Stimulated activated CD8-positive, alpha-beta memory T cell treated with anti-CD3 and anti-CD28 coated beads, Interleukin-4, amount 100 ng/mL, for 4 hours (primary cell): Measurements from ENCODE around the gene CD4.
"Not testable (repeated sequence)": the region's sequence is repeated elsewhere in the genome, so short reads cannot be mapped to it uniquely, and the experiment has no call there.

Source experiments
- DNase-seq, 2 donors: peaks; one replicate each; pipeline ENCODE4 v3.0.0-alpha.2; 2020; ENCODE audit warnings: low read depth in 2 of 2, low spot score in 1 of 2

Gene CD4

DNA sequence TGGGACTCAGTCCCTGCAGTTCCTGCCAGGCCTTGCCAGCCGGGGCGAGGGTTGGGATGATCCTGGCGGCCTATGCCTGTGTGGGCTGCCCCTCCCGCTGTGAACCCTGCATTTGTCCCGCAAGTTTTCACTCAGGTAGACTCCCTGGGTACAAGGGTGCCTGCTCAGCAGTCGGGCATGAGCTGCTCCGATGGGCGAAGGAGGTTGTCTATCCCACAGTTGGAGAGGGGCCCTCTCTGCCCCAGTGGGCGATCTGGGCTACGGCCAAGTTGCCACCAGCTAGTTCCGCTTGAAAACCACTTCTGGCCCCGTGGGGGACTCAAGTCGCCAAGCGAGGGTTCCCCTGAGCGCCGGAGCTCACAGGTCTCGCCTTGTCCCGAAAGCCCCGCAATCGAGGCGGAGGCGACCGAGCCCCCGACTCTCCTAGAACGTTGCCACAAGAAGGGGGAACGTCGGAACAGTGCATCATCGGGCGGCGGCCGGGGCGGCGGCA is 77.6 kb downstream of the CD4 start:
- DNase-seq = no peak

DNA sequence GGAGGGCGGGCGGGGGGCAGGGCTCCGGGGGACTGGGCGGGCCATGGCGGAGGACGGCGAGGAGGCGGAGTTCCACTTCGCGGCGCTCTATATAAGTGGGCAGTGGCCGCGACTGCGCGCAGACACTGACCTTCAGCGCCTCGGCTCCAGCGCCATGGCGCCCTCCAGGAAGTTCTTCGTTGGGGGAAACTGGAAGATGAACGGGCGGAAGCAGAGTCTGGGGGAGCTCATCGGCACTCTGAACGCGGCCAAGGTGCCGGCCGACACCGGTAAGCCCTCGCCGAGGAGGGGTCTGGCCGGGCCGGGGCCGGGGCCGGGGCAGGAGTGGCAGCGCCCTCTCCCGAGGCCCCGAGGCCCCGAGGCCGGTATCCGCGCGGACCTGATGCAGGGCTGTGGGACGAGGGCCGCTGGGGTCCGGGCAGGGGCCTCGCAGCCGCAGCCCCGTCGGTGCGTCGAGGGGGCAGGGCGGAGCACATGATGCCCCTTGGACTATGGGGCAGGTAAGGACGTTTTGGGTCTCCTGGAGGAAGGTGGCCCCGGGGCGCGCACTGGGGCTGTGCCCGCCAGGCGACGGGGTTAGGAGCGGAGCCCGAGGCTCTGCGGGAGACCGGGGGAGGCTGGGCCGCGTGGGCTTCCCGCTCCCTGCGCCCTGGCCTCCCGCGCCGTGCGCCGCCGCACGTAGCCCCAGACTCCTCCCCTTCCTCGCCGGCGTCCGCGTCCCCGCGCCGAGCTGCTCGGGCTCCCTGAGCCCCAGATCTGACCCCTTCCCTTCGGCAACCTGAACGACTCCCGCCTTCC is 78.3 kb downstream of the CD4 start, which contains the start of gene TPI1:
Gene TPI1 (plus strand): TSS at position 119 of the 798 bp plus-strand sequence. CDS start 36 bp downstream, at position 155.
- DNase-seq = peak in 1 of 2 donors; percentile 59

DNA sequence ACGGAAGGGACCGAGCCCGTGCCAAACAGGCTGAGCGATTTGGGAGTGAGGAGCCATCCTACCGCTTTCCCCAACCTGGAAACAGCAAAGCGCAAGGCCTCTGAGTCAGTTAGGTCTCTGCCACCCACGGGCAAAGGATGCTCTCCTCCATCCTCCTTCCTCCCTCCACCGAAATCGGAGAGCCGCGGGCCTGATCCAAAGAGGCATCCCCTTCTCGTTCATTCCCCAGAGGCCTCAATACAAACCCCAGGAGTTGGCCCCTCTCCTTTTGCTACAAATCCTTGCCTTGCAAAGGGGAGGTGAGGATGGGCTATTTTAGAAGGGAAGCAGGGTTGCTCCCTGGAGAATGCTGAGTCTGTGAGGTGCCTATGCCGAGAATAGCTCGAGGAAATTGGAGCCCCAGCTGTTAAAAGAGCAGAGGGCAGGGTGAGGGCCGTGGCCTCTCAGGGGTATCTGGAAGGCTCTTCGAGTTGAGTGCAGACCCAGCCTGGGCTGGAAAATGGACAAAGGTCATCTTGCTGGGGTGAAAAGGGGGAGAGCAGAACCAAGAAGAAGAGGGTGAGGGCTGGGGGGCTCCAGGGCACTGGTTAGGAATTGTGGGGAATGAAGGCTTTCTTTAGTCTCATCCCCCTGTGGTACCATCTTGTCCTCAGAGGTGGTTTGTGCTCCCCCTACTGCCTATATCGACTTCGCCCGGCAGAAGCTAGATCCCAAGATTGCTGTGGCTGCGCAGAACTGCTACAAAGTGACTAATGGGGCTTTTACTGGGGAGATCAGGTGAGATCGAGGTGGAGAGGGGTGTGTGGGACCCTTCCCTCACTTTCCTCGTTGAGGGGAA is 79.1 kb downstream of the CD4 start:
- DNase-seq = no peak

DNA sequence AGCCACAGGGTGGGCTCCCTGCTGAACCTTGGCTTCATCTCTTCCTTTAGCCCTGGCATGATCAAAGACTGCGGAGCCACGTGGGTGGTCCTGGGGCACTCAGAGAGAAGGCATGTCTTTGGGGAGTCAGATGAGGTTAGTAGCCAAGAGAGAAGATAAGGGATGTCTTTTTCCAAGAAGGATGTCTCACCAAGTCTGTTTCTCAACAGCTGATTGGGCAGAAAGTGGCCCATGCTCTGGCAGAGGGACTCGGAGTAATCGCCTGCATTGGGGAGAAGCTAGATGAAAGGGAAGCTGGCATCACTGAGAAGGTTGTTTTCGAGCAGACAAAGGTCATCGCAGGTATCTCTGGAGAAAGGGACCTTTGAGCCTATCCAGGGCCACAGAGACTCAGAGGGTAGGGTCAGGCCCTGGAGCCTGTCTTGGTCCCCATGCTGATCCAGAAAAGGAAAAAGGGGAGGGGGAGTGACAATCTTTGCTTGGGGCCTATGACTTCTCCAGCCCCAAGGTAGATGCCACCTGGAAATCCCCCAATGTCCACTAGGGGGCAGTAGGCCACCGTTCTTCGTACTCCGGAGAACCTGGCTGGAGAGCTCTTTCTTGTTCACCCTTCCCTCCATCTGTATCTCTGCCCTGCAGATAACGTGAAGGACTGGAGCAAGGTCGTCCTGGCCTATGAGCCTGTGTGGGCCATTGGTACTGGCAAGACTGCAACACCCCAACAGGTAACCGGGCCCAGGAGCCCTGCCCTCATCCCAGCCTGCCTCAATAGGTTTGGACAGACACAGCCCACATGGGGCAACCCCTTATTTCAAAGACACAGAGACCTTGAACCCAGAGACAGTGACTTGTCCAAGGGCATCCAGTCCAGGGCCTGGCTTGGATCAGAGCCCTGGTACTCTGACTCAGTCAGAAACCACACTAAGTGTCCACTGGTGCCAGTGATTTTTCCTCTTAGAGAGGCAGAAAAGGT is 80.0 kb downstream of the CD4 start:
- DNase-seq = peak; percentile 69 to 80

DNA sequence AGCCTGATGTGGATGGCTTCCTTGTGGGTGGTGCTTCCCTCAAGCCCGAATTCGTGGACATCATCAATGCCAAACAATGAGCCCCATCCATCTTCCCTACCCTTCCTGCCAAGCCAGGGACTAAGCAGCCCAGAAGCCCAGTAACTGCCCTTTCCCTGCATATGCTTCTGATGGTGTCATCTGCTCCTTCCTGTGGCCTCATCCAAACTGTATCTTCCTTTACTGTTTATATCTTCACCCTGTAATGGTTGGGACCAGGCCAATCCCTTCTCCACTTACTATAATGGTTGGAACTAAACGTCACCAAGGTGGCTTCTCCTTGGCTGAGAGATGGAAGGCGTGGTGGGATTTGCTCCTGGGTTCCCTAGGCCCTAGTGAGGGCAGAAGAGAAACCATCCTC is 81.0 kb downstream of the CD4 start:
- not testable (repeated sequence) for DNase-seq
